ENCODE results near the gene OR52A1. TPM values are rescaled to one million over a fixed set of nuclear protein-coding genes. Genes with fewer than 3 reads are reported as not detected.
"Not testable (repeated sequence)": the region's sequence is repeated elsewhere in the genome, so short reads cannot be mapped to it uniquely, and the experiment has no call there.

OR52A1 gene
- total RNA-seq, 2 experiments from 2014 or later, result not detected

DNA sequence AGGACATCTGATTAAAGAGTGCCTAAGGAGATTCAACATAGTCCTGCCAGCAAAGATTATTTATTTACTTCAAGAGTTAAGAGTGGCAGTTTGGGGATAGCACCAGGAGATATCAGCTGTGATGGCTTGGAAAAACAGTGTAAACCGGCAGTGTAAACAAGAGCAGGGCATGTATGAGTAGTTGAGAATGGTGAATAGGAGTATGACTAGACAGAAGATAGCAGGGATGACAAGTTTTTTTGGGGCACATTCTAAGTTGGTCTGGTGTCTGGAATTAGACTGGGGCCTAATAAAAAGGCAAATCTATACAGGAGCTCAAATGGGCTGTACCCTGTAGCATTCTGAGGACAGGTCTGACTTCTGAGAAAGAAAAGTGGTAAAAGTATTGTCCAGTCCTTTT is 6.5 kb upstream of the OR52A1 start:
- H3K4me1 Mint-ChIP-seq; H3K36me3 Mint-ChIP-seq (ENCODE audit: low read depth): not testable (repeated sequence)

GRCh38 chr11:5160217-5160616 is 5.7 kb upstream of the OR52A1 start:
- DNase-seq; POLR2A ChIA-PET; H3K4me3 Mint-ChIP-seq; H3K36me3 Mint-ChIP-seq (ENCODE audit: low read depth); H3K27me3 Mint-ChIP-seq; H3K4me1 Mint-ChIP-seq; CTCF ChIA-PET; H3K9me3 Mint-ChIP-seq; H3K27ac Mint-ChIP-seq: not testable (repeated sequence)

More for the DNA sequence above, 6.5 kb upstream of the OR52A1 start:
- H3K9me3 Mint-ChIP-seq, POLR2A ChIA-PET, H3K27ac Mint-ChIP-seq, DNase-seq, CTCF ChIA-PET, H3K27me3 Mint-ChIP-seq, H3K4me3 Mint-ChIP-seq: not testable (repeated sequence)

DNA sequence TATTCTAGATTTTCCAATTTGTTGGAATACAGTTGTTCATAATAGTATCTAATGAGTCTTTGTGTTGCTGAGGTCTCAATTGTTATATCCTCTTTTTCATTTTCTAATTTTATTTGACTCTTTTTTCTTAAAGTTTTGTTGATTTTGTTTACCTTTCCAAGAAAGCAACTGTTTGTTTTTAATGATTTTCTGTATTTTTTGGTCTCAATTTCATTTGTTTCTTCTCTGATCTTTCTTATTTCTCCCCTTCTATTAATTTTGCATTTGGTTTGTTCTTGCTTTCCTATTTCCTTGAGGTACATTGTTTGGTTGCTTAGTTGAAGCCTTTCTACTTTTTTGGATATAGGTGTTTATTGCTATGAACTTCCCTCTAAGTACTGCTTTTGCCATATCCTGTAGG is 5.2 kb upstream of the OR52A1 start:
- Mint-ChIP-seq H3K4me3 (no peak overlapping the region), H3K4me1 (no peaks in the 10 kb centered on the region), H3K27ac (no peak overlapping the region), H3K9me3 (no peaks in the 10 kb centered on the region), H3K27me3 (no peaks in the 10 kb centered on the region), H3K36me3 (ENCODE audit: low read depth) (no peaks in the 10 kb centered on the region)
- ChIA-PET CTCF (no interaction called here), POLR2A (no interaction called here)
- no peak for DNase-seq

DNA sequence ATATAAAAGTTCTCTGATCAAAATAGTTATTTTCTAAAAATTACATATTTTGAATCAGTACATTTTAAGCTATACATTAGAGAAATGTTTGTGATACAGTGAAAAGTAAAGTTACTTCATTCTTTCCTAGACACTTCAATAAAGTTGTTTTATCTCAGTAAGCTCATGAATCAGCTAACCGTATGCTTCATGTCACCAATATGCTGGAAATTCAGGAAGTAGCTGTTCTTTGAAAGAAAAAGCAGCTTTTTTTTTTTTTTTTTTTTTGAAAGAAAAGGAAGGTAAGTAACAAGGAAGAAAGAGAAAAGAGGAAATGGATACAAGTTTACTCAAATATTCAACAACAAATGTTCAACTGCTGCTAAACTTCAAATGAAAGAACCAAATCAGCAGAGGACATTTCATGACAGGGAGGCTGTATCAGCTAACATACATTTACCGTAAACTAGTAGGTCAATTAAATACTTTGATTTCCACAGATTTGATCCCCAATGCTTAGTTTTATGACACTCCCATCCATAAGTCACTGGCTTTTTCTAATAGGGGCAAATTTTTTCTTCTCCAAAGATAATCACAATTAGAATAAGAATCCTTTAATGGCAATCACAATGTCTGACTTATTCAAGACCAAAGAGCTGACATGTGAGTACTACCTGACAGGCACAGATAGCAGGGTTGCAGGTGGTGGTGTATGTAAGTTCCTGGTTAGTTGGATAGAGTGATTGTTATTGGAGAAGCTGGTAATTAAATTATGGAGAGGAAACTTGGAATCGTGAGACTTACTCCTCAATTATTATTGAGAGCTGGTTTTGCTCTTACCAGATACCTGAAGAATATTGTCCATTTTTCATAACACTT is 754 bp downstream of the OR52A1 start:
- CTCF ChIA-PET, result no interaction called here
- DNase-seq, result no peak
- Mint-ChIP-seq H3K36me3 (ENCODE audit: low read depth) (no peaks in the 10 kb centered on the region), H3K4me3 (no peak overlapping the region), H3K4me1 (no peaks in the 10 kb centered on the region), H3K27me3 (no peaks in the 10 kb centered on the region), H3K9me3 (no peaks in the 10 kb centered on the region), H3K27ac (no peak overlapping the region)
- POLR2A ChIA-PET, result no interaction called here

GRCh38 chr11:5151713-5152153 is 2.8 kb downstream of the OR52A1 start:
- H3K36me3 Mint-ChIP-seq (ENCODE audit: low read depth), result no peaks in the 10 kb centered on the region
- ChIA-PET POLR2A (no interaction called here), CTCF (no interaction called here)
- no peaks in the 10 kb centered on the region for H3K4me1 Mint-ChIP-seq
- no peak for DNase-seq
- no peaks in the 10 kb centered on the region for H3K27me3 Mint-ChIP-seq
- no peak overlapping the region for H3K4me3 Mint-ChIP-seq
- H3K9me3 Mint-ChIP-seq, result no peaks in the 10 kb centered on the region
- H3K27ac Mint-ChIP-seq, result no peak overlapping the region

- H3K27ac Mint-ChIP-seq; POLR2A ChIA-PET; H3K27me3 Mint-ChIP-seq; CTCF ChIA-PET; H3K36me3 Mint-ChIP-seq (ENCODE audit: low read depth); H3K4me1 Mint-ChIP-seq; DNase-seq; H3K4me3 Mint-ChIP-seq; H3K9me3 Mint-ChIP-seq: not testable (repeated sequence)
Measured at GRCh38 chr11:5144206-5144605, 10.4 kb downstream of the OR52A1 start.

- H3K4me3 Mint-ChIP-seq, result no peak within 1 kb of the TSS
- ChIA-PET POLR2A (no interaction called here), CTCF (no interaction called here)
- H3K27ac Mint-ChIP-seq, result no peak within 1 kb of the TSS
- DNase-seq, result no peak
- H3K27me3 Mint-ChIP-seq, result peaks cover 2% of the 10 kb centered on the region
- H3K9me3 Mint-ChIP-seq, result no peaks in the 10 kb centered on the region
- H3K36me3 Mint-ChIP-seq (ENCODE audit: low read depth), result no peaks in the 10 kb centered on the region
- no peaks in the 10 kb centered on the region for H3K4me1 Mint-ChIP-seq
Measured at GRCh38 chr11:5137996-5138395, 16.6 kb downstream of the OR52A1 start, which contains the start of gene OR52A5. TSS of gene OR52A5 (minus strand) at chr11:5138356. CDS start at chr11:5132642, 5,714 bp downstream.

- Mint-ChIP-seq H3K9me3 (no peaks in the 10 kb centered on the region), H3K27ac (no peak overlapping the region), H3K36me3 (ENCODE audit: low read depth) (no peaks in the 10 kb centered on the region), H3K27me3 (peaks cover 2% of the 10 kb centered on the region), H3K4me1 (no peaks in the 10 kb centered on the region), H3K4me3 (no peak overlapping the region)
- no peak for DNase-seq
- ChIA-PET POLR2A (no interaction called here), CTCF (no interaction called here)
Measured at GRCh38 chr11:5137014-5137413, 17.5 kb downstream of the OR52A1 start.

GRCh38 chr11:5136261-5136660 is 18.3 kb downstream of the OR52A1 start:
- Mint-ChIP-seq H3K9me3 (no peaks in the 10 kb centered on the region), H3K27me3 (peaks cover 4% of the 10 kb centered on the region), H3K4me3 (no peak overlapping the region), H3K36me3 (ENCODE audit: low read depth) (no peaks in the 10 kb centered on the region), H3K4me1 (no peaks in the 10 kb centered on the region), H3K27ac (no peak overlapping the region)
- POLR2A ChIA-PET, result no interaction called here
- DNase-seq, result no peak
- CTCF ChIA-PET, result no interaction called here

DNA sequence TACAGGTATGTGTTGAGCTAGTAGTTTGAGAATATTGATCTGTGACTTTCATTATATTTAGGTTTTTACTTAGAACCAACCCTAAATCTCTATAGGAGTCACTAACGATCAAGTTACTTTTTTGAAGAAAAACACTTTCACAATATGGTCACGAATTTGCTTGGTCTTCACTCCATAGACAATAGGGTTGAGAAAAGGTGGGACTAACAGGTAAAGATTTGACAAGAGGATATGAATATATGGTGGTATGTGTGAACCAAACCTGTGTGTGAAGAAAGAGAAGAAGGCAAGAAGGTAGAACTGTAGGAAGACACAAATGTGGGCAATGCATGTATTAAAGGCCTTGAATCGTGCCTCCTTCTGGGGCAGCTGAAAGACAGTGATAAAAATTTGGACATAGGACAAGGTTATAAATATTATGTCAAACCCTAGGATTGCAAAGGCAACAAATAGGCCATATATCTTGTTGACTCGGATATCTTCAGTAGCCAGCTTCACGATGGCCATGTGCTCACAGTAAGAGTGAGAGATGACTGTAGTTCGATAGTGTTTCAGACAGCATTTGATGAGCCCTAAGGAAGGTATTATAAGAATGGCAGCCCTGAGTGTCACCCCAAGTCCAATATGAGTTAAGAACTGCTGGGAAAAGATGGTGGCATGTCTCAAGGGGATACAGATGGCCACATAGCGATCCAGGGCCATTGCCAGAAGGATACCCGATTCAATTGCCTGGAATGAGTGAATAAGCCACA is 22.8 kb downstream of the OR52A1 start:
- DNase-seq, result no peak
- Mint-ChIP-seq H3K36me3 (ENCODE audit: low read depth) (no peaks in the 10 kb centered on the region), H3K9me3 (no peaks in the 10 kb centered on the region), H3K4me1 (no peaks in the 10 kb centered on the region), H3K27me3 (peaks cover 12% of the 10 kb centered on the region), H3K4me3 (no peak overlapping the region), H3K27ac (no peak overlapping the region)
- ChIA-PET POLR2A (no interaction called here), CTCF (no interaction called here)

- H3K4me1 Mint-ChIP-seq, result no peaks in the 10 kb centered on the region
- H3K27me3 Mint-ChIP-seq, result peaks cover 15% of the 10 kb centered on the region
Measured at GRCh38 chr11:5129457-5129877, 25.1 kb downstream of the OR52A1 start.

DNA sequence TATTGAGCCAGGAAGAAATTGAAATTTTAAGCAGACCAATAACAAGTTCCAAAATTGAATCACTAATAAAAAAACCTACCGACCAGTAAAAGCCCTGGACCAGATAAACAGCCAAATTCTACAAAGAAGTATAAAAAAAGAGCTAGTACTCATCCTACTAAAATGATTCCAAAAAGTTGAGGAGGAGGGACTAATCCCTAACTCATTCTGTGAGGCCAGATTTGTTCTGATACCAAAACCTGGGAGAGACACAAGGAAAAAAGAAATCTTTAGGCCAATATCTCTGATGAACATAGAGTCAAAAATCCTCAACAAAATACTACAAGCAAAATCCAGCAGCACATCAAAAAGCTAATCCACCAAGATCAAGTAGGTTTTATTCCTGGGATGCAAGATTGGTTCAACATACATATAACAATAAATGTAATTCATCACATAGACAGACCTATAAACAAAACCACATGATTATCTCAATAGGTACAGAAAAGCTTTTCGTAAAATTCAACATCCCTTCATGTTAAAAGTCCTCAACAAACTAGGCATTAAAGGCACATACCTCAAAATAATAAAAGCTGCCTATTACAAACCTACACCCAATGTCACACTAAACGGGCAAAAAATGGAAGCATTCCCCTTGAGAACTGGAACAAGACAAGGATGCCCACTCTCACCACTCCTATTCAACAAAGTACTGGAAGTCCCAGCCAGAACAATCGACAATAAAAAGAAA is 29.5 kb downstream of the OR52A1 start:
- POLR2A ChIA-PET, result no interaction called here
- CTCF ChIA-PET, result interaction anchor here (0.6 kb wide), 1 partner anchor 1793 kb away, joined by 4 read pairs; no protein-coding TSS in a partner anchor
- no peaks in the 10 kb centered on the region for H3K4me1 Mint-ChIP-seq
- peaks cover 21% of the 10 kb centered on the region for H3K27me3 Mint-ChIP-seq
- DNase-seq, result no peak
- H3K27ac Mint-ChIP-seq, result no peak overlapping the region
- H3K36me3 Mint-ChIP-seq (ENCODE audit: low read depth), result no peaks in the 10 kb centered on the region
- H3K9me3 Mint-ChIP-seq, result no peaks in the 10 kb centered on the region
- H3K4me3 Mint-ChIP-seq, result no peak overlapping the region

More at GRCh38 chr11:5129457-5129877, 25.1 kb downstream of the OR52A1 start:
- no peak for DNase-seq
- CTCF ChIA-PET, result no interaction called here
- Mint-ChIP-seq H3K36me3 (ENCODE audit: low read depth) (no peaks in the 10 kb centered on the region), H3K27ac (no peak overlapping the region), H3K9me3 (no peaks in the 10 kb centered on the region), H3K4me3 (no peak overlapping the region)
- POLR2A ChIA-PET, result no interaction called here

Data from activated CD4-positive, alpha-beta T cell treated with anti-CD3 and anti-CD28 coated beads, Interleukin-2, amount 10 ng/mL, durations not matched to agents 7 days and 5 days (primary cell).